Measurements from ENCODE around the gene GIT2.
A peak's percentile ranks its signal among the peaks of the same experiment; 100 is the strongest.

The GIT2 gene

DNA sequence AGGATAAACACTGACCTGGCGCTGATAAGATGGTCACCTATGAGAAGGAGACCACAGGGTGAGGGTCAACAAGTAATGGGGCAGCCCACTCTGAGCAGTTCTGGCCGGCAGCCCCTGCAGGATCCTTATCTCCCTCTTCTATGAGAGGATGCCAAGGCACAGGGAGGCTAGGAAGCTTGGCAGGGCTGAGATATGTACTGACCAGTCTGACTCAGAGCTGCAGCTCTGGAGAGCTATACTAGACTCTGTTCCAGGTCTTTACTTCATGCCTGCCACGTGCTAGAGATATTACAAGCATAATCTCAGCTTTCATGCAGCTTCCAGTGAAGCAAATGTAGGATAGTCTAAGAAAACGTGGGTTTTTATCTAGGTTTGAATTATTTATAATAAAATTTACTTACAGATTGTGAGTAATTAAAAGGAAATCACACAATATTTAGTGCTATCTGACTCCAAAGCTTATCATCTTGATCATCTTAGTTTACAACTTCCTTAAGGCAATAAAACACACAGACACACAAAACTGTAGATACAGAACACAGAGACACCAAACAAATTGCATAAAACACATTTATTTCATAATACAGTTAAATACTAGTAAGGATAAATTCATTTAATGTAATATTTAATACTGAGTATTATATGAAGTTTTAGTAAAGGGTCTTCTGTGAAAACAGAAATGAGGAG lies 32.3 kb downstream of the GIT2 start:
- Histone ChIP-seq H3K4me3 (no peak overlapping the region), H3K9ac (no peak overlapping the region), H3K27me3 (no peaks in the 10 kb centered on the region), H4K20me1 (peaks cover 3 to 71% (median 26%) of the 10 kb centered on the region in 11 experiments; a peak in 15 of 22 replicates), H3K36me3 (peaks cover 94 to 100% (median 98%) of the 10 kb centered on the region in 11 experiments), H3K4me2 (no peak overlapping the region), H3K27ac (no peak overlapping the region), H3K9me3 (replicated peaks in 1 of 11) (no peaks in the 10 kb centered on the region), H3K4me1 (peaks cover 0 to 7% (median 0%) of the 10 kb centered on the region in 10 experiments; a peak in 1 of 20 replicates)
- no peak for TF ChIP-seq Cebpa-rat (IDR thresholded peaks at IDR 0.05)

DNA sequence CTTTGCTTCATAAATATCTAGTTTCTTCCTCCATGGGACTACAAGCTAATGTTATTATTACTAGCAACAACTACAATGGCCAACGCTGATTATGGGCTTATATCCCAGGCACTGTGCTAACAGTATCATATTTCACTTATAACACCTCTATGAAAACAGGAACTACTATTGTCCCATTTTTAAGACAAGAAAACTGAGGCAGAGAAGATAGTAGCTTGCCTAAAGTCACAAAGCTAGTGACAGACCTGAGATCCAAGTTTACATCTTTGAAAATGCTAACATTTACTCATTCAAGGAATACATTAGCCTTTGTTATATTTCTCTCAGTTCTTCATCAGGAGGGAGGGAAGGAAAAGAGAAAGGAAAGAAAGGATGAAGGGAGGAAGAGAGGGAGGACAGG lies 32.8 kb downstream of the GIT2 start:
- no peak overlapping the region for H3K4me3 ChIP-seq
- peaks cover 3 to 71% (median 26%) of the 10 kb centered on the region in 11 experiments; a peak in 15 of 22 replicates for H4K20me1 ChIP-seq
- H3K27ac ChIP-seq: no peak overlapping the region
- H3K36me3 ChIP-seq: peaks cover 94 to 100% (median 98%) of the 10 kb centered on the region in 11 experiments
- no peaks in the 10 kb centered on the region for H3K9me3 ChIP-seq (replicated peaks in 1 of 11)
- TF ChIP-seq Cebpa-rat (IDR thresholded peaks at IDR 0.05): no peak
- H3K4me2 ChIP-seq: no peak overlapping the region
- H3K27me3 ChIP-seq: no peaks in the 10 kb centered on the region
- H3K4me1 ChIP-seq: peaks cover 0 to 7% (median 0%) of the 10 kb centered on the region in 10 experiments; a peak in 1 of 20 replicates
- H3K9ac ChIP-seq: no peak overlapping the region

- peaks cover 3 to 64% (median 26%) of the 10 kb centered on the region in 11 experiments; a peak in 15 of 22 replicates for H4K20me1 ChIP-seq
- no peaks in the 10 kb centered on the region for H3K9me3 ChIP-seq (replicated peaks in 1 of 11)
- no peak overlapping the region for H3K4me2 ChIP-seq
- H3K36me3 ChIP-seq: peaks cover 94 to 100% (median 98%) of the 10 kb centered on the region in 11 experiments
- no peak for TF ChIP-seq Cebpa-rat (IDR thresholded peaks at IDR 0.05)
- H3K4me3 ChIP-seq: no peak overlapping the region
- no peaks in the 10 kb centered on the region for H3K27me3 ChIP-seq
- no peak overlapping the region for H3K27ac ChIP-seq
- no peak overlapping the region for H3K9ac ChIP-seq
- peaks cover 0 to under 1% (median 0%) of the 10 kb centered on the region in 10 experiments; a peak in 1 of 20 replicates for H3K4me1 ChIP-seq
These were observed 33.8 kb downstream of the GIT2 start for GRCh38 chr12:109962398-109962797.

GRCh38 chr12:109961612-109962011 lies 34.6 kb downstream of the GIT2 start:
- no peaks in the 10 kb centered on the region for H3K9me3 ChIP-seq (replicated peaks in 1 of 11)
- peaks cover 96 to 100% (median 98%) of the 10 kb centered on the region in 11 experiments for H3K36me3 ChIP-seq
- H3K4me3 ChIP-seq: no peak overlapping the region
- H3K27ac ChIP-seq: no peak overlapping the region
- no peak overlapping the region for H3K4me2 ChIP-seq
- H3K9ac ChIP-seq: no peak overlapping the region
- peaks cover 3 to 56% (median 26%) of the 10 kb centered on the region in 11 experiments; a peak in 15 of 22 replicates for H4K20me1 ChIP-seq
- no peaks in the 10 kb centered on the region for H3K4me1 ChIP-seq
- H3K27me3 ChIP-seq: no peaks in the 10 kb centered on the region
- no peak for TF ChIP-seq Cebpa-rat (IDR thresholded peaks at IDR 0.05)

- H3K4me3 ChIP-seq: no peak overlapping the region
These were observed 35.0 kb downstream of the GIT2 start for GRCh38 chr12:109961201-109961600.

DNA sequence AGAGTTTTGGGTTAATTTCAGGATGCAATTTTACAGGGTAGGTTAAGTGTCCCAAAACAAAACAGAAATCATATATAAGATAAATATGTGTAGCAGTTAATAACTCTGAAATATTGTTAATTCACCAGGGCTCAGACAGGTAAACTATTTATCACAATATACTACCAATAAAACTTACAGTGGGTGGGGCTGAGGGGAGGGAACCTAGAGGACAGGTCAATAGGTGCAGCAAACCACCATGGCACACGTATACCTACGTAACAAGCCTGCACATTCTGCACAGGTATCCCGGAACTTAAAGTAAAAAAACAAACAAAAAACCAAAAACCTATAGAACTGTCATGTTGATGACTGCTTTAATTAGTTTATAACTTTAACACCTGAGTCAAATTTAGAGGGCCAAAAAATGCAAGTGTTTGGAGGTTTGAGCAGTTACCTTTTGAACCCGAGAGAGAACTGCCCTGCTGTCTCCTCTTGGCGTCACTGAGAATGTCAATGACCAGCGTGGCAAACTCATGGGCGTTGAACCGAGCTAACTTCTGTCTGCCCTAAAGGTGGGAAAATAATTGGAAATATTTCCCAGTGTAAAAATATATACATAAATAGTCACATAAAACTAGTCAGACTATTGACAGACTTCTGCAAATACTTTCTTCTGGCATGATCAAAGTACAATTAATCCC lies 36.6 kb downstream of the GIT2 start:
- Histone ChIP-seq H3K36me3 (peaks cover 97 to 100% (median 99%) of the 10 kb centered on the region in 11 experiments), H3K27ac (no peak overlapping the region), H3K9ac (no peak overlapping the region), H3K4me2 (no peak overlapping the region), H3K4me3 (no peak overlapping the region), H3K27me3 (no peaks in the 10 kb centered on the region), H3K4me1 (no peaks in the 10 kb centered on the region), H3K9me3 (replicated peaks in 1 of 11) (no peaks in the 10 kb centered on the region), H4K20me1 (peaks cover 3 to 42% (median 17%) of the 10 kb centered on the region in 11 experiments; a peak in 15 of 22 replicates)
- no peak for TF ChIP-seq Cebpa-rat (IDR thresholded peaks at IDR 0.05)

More at GRCh38 chr12:109961201-109961600, 35.0 kb downstream of the GIT2 start:
- H3K4me1 ChIP-seq: no peaks in the 10 kb centered on the region
- H3K36me3 ChIP-seq: peaks cover 96 to 100% (median 98%) of the 10 kb centered on the region in 11 experiments
- H3K27ac ChIP-seq: no peak overlapping the region
- no peak overlapping the region for H3K9ac ChIP-seq
- no peaks in the 10 kb centered on the region for H3K27me3 ChIP-seq
- no peak overlapping the region for H3K4me2 ChIP-seq
- peaks cover 3 to 52% (median 26%) of the 10 kb centered on the region in 11 experiments; a peak in 15 of 22 replicates for H4K20me1 ChIP-seq
- H3K9me3 ChIP-seq (replicated peaks in 1 of 11): no peaks in the 10 kb centered on the region
- no peak for TF ChIP-seq Cebpa-rat (IDR thresholded peaks at IDR 0.05)

- no peak for TF ChIP-seq Cebpa-rat (IDR thresholded peaks at IDR 0.05)
- Histone ChIP-seq H3K9ac (no peak overlapping the region), H3K27ac (no peak overlapping the region), H3K27me3 (no peaks in the 10 kb centered on the region), H3K36me3 (peaks cover 97 to 100% (median 100%) of the 10 kb centered on the region in 11 experiments), H3K9me3 (replicated peaks in 1 of 11) (no peaks in the 10 kb centered on the region), H3K4me1 (peaks cover 0 to 6% (median under 1%) of the 10 kb centered on the region in 10 experiments; a peak in 9 of 20 replicates), H4K20me1 (peaks cover 3 to 41% (median 18%) of the 10 kb centered on the region in 11 experiments; a peak in 16 of 22 replicates), H3K4me2 (no peak overlapping the region), H3K4me3 (no peak overlapping the region)
These were observed 37.8 kb downstream of the GIT2 start for GRCh38 chr12:109958374-109958773.

DNA sequence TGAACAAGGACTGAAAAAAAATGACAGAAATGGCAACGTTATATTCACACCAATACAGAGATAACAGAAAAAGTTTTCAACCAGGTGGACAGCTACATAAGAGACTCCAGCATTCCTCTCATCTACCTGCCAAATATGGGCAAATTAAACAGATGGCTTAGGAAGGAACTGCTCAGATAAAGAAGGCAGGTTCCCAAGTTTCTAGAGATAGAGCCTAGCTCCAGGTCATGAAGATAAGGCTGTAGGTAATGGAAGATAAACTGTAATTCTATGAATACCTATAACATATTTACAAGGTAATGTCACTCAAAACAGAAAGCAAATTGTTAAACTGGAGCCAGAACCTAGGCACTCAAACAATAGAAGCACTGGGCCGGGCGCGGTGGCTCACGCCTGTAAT lies 42.5 kb downstream of the GIT2 start:
- Histone ChIP-seq H3K27ac (no peak overlapping the region), H3K9me3 (replicated peaks in 1 of 11) (no peaks in the 10 kb centered on the region), H3K27me3 (no peaks in the 10 kb centered on the region), H3K4me3 (no peak overlapping the region), H3K36me3 (peaks cover 97 to 100% (median 100%) of the 10 kb centered on the region in 11 experiments), H3K9ac (no peak overlapping the region), H4K20me1 (peaks cover 0 to 55% (median 13%) of the 10 kb centered on the region in 11 experiments; a peak in 11 of 22 replicates), H3K4me1 (peaks cover 0 to 38% (median 17%) of the 10 kb centered on the region in 10 experiments; a peak in 14 of 20 replicates), H3K4me2 (0 out of 22 replicates have a peak overlapping the region, but pooled peaks of 2 of the 11 experiments have one; percentile 48 to 57)
- TF ChIP-seq Cebpa-rat (IDR thresholded peaks at IDR 0.05): no peak

DNA sequence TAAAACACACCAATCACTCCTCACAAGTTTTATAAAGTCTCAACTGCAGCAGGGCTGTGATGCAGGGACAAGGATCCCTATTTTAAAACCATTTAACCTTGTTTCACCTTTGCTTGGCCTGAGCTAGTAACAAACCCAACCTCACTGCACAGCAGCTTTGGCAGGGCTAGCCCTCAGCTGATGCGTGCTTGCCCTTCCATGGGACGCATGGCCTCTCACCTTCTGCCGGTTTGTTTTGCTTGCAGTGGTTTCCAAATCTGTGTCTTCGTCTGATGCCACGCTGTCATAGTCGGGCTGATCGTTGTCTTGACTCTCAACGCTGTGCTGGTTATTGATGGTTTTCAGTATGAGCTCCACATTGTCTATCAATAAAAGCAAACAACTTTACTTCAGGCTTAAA lies 43.3 kb downstream of the GIT2 start:
- Histone ChIP-seq H3K4me3 (no peak overlapping the region), H3K27me3 (no peaks in the 10 kb centered on the region), H3K27ac (peak overlapping the region in 3 of 11 experiments; percentile 6 to 43 (median 37); a peak in 6 of 22 replicates), H3K9me3 (replicated peaks in 1 of 11) (no peaks in the 10 kb centered on the region), H3K9ac (peak overlapping the region in 5 of 11 experiments; percentile 2 to 47 (median 22); a peak in 4 of 22 replicates), H4K20me1 (peaks cover 0 to 63% (median 13%) of the 10 kb centered on the region in 11 experiments; a peak in 11 of 22 replicates), H3K4me1 (peaks cover 5 to 45% (median 25%) of the 10 kb centered on the region in 10 experiments), H3K36me3 (peaks cover 96 to 100% (median 100%) of the 10 kb centered on the region in 11 experiments), H3K4me2 (peak overlapping the region in 6 of 11 experiments; percentile 3 to 57 (median 50); a peak in 10 of 22 replicates)
- TF ChIP-seq Cebpa-rat (IDR thresholded peaks at IDR 0.05): no peak

Data from BLaER1 treated with 17β-estradiol and CSF1 and Interleukin-3, amounts not matched to agents 10 nM and 100 nM (cell line).